ENCODE data around the gene EXOC4.

Gene EXOC4

GRCh38 chr7:133916621-133917020 is 663.7 kb downstream of the EXOC4 start:
- no peak for DNase-seq

- no peak for DNase-seq
These were observed 666.9 kb downstream of the EXOC4 start for GRCh38 chr7:133919810-133920209.

- DNase-seq: no peak
These were observed 668.8 kb downstream of the EXOC4 start for GRCh38 chr7:133921635-133922182.

GRCh38 chr7:133923974-133924373 is 671.1 kb downstream of the EXOC4 start:
- DNase-seq: no peak

- no peak for DNase-seq
These were observed 678.2 kb downstream of the EXOC4 start for GRCh38 chr7:133931053-133931452.

GRCh38 chr7:133932591-133932990 is 679.7 kb downstream of the EXOC4 start:
- no peak for DNase-seq

- DNase-seq: no peak
These were observed 681.5 kb downstream of the EXOC4 start for GRCh38 chr7:133934262-133934976.

- DNase-seq: no peak
These were observed 682.1 kb downstream of the EXOC4 start for GRCh38 chr7:133934977-133935330.

- DNase-seq: no peak
These were observed 683.2 kb downstream of the EXOC4 start for GRCh38 chr7:133936074-133936473.

GRCh38 chr7:133937786-133938185 is 684.9 kb downstream of the EXOC4 start:
- no peak for DNase-seq

GRCh38 chr7:133940368-133940767 is 687.5 kb downstream of the EXOC4 start:
- DNase-seq: no peak

- DNase-seq: no peak
These were observed 688.6 kb downstream of the EXOC4 start for GRCh38 chr7:133941496-133941895.

GRCh38 chr7:133945497-133945896 is 692.6 kb downstream of the EXOC4 start:
- no peak for DNase-seq

- DNase-seq: no peak
These were observed 694.8 kb downstream of the EXOC4 start for GRCh38 chr7:133947458-133948254.

- DNase-seq: no peak
These were observed 695.7 kb downstream of the EXOC4 start for GRCh38 chr7:133948588-133948987.

- DNase-seq: no peak
These were observed 698.0 kb downstream of the EXOC4 start for GRCh38 chr7:133950855-133951254.

- DNase-seq: no peak
These were observed 702.3 kb downstream of the EXOC4 start for GRCh38 chr7:133955208-133955607.

- DNase-seq: no peak
These were observed 705.0 kb downstream of the EXOC4 start for GRCh38 chr7:133957845-133958244.

GRCh38 chr7:133958822-133959221 is 705.9 kb downstream of the EXOC4 start:
- DNase-seq: no peak

GRCh38 chr7:133959505-133959904 is 706.6 kb downstream of the EXOC4 start:
- DNase-seq: no peak

GRCh38 chr7:133961724-133962123 is 708.8 kb downstream of the EXOC4 start:
- DNase-seq: no peak

GRCh38 chr7:133962646-133963045 is 709.8 kb downstream of the EXOC4 start:
- DNase-seq: no peak

GRCh38 chr7:133963629-133964028 is 710.8 kb downstream of the EXOC4 start:
- no peak for DNase-seq

GRCh38 chr7:133971625-133972024 is 718.7 kb downstream of the EXOC4 start:
- no peak for DNase-seq

Measured in CD4-positive, alpha-beta T cell treated with Interleukin-4 for 4 hours (primary cell).